ENCODE data around the gene ATF5. TPM values are rescaled to one million over a fixed set of nuclear protein-coding genes. Genes with fewer than 3 reads are reported as not detected.

Gene ATF5
- total and polyA plus RNA-seq, 10 of the 15 experiments (the other 5 are each of a cell fraction or from before 2014, with no cell fraction given): 9.1 to 133 (median 24.0) TPM

- H3K27ac ChIP-seq (ENCODE audit: control insufficient read depth, insufficient read depth): no peak overlapping the region
- ChIA-PET SMC1A (ENCODE audit: uncharacterized antibody, unreplicated experiment) (interaction anchor here (1.1 to 1.6 kb wide), 3 partner anchors 10 to 22 kb away, joined by 3 to 4 read pairs (median 3); no protein-coding TSS in a partner anchor), RAD21 (ENCODE audit: unreplicated experiment) (no interaction called here), CTCF (interaction anchor here (2.1 kb wide), 1 partner anchor 15 kb away, joined by 9 read pairs; no protein-coding TSS in a partner anchor), POLR2A (no interaction called here)
- no peaks in the 10 kb centered on the region for H3K9me3 ChIP-seq (replicated peaks; ENCODE audit: control insufficient read depth, insufficient read depth, low read length)
- DNase-seq (ENCODE audit: low read depth, low spot score) (no peak), FAIRE-seq (no peak), ATAC-seq (peak; percentile 27)
- no peak overlapping the region for H3K9ac ChIP-seq (ENCODE audit: control insufficient read depth, insufficient read depth, low read length)
- peaks cover 17% of the 10 kb centered on the region for H3K4me1 ChIP-seq (ENCODE audit: control insufficient read depth, insufficient read depth, low read length)
- H3K4me2 ChIP-seq (ENCODE audit: control insufficient read depth, insufficient read depth): no peak overlapping the region; the same call in 1 of the 2 replicates
- H3K27me3 ChIP-seq (replicated peaks in 1 of 2; ENCODE audit: control insufficient read depth in 2 of 2, insufficient read depth in 2 of 2, low read length in 1 of 2): no peaks in the 10 kb centered on the region; a peak in 1 of 4 replicates
- in situ Hi-C loops (cut with MboI) (no loop called here), intact Hi-C loops (cut with micrococcal nuclease; ENCODE audit: unreplicated experiment) (no loop called here)
- H3K79me2 ChIP-seq (ENCODE audit: control insufficient read depth, insufficient read depth, low read length): no peaks in the 10 kb centered on the region
- 62% methylated on average over 7 of the region's 7 CpGs for WGBS (ENCODE audit: insufficient coverage, insufficient replicate concordance, low lambda C conversion rate, missing lambda C conversion rate)
- no peaks in the 10 kb centered on the region for H3K36me3 ChIP-seq (ENCODE audit: control insufficient read depth in 2 of 2, insufficient read depth in 2 of 2, low read length in 1 of 2)
- no peaks in the 10 kb centered on the region for H4K20me1 ChIP-seq (ENCODE audit: control insufficient read depth, insufficient read depth)
- peak; percentile 39; the same call in 1 of the 2 replicates for TF ChIP-seq SPI1 (IDR thresholded peaks at IDR 0.05; ENCODE audit: borderline replicate concordance, insufficient read depth, low read depth, low read length)
- no peak for TF ChIP-seq STAT1 (conservative IDR thresholded peaks at IDR 0.05)
- TF ChIP-seq ZZZ3 (IDR thresholded peaks at IDR 0.05; ENCODE audit: control insufficient read depth, insufficient read length, low read depth): no peak
- peak; percentile 24; the same call in 1 of the 2 replicates for TF ChIP-seq RUNX3 (IDR thresholded peaks at IDR 0.05; ENCODE audit: low read length)
- TF ChIP-seq TARDBP (IDR thresholded peaks at IDR 0.05; ENCODE audit: borderline replicate concordance): no peak
- TF ChIP-seq IKZF2 (IDR thresholded peaks at IDR 0.05): peak in 1 of 2 experiments; percentile 22; a peak in 1 of 4 replicates
- no peak for TF ChIP-seq IRF3 (IDR thresholded peaks at IDR 0.05)
- no peak for TF ChIP-seq NFIC (IDR thresholded peaks at IDR 0.05; ENCODE audit: low read depth, low read length)
- no peak for TF ChIP-seq NRF1 (conservative IDR thresholded peaks at IDR 0.05; ENCODE audit: low read depth, low read length)
- TF ChIP-seq HDGF (IDR thresholded peaks at IDR 0.05): no peak
- TF ChIP-seq SIN3A (IDR thresholded peaks at IDR 0.05; ENCODE audit: low read depth, low read length): no peak
- TF ChIP-seq NKRF (conservative IDR thresholded peaks at IDR 0.05): no peak
- peak; percentile 15; the same call in 1 of the 2 replicates for TF ChIP-seq BCL11A (IDR thresholded peaks at IDR 0.05; ENCODE audit: low read depth, low read length)
- TF ChIP-seq MTA2 (IDR thresholded peaks at IDR 0.05; ENCODE audit: low read depth): 0 out of 2 replicates have a peak, but pooled peaks have one; percentile 18
- H3K4me3 ChIP-seq: no peak overlapping the region
- BruUV-seq (replicated peaks): no TSS peak
- H2AFZ ChIP-seq (ENCODE audit: control insufficient read depth, low read depth, low read length): no peak overlapping the region
Observed at GRCh38 chr19:49953416-49953815, 24.4 kb downstream of the ATF5 start.
